Measurements from ENCODE around the gene PRDM16. TPM values are rescaled to one million over a fixed set of nuclear protein-coding genes. Genes with fewer than 3 reads are reported as not detected.

The PRDM16 gene
- total and polyA plus RNA-seq, 2 of the 13 experiments (the other 11 are each of a cell fraction or from before 2014, with no cell fraction given), result 0.15 to 0.81 TPM

DNA sequence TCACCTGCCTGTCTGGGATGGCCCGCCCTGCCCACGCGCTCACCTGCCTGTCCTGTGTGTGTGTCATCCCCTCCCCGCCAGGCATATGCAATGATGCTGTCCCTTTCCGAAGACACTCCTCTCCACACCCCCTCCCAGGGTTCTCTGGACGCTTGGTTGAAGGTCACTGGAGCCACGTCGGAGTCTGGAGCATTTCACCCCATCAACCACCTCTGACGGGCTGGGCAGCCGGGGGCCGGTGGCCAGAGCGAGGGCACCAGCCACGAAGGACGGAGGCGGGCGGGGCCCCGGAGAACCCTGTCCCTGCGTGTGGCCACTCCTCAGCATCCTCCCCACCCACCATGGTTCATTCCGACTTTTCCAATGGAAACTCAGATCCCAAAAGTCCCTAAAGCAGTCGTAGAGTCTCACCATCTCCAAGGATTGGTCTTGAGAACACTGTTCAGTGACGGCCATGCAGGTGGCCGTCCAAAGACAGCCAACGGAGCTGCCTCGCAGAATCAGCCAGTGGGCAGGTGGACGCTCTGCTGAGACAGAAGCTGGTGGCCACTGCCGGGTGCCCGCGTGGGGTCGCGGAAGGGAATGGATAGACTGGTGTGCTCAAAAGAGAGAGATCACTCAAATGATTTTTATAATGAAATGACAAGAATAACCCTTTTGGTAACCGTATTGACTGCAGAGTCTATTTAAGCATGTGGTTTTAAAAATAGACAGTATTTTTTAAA lies 364.8 kb downstream of the PRDM16 start (continued):
- TF ChIP-seq, protein P1, sequence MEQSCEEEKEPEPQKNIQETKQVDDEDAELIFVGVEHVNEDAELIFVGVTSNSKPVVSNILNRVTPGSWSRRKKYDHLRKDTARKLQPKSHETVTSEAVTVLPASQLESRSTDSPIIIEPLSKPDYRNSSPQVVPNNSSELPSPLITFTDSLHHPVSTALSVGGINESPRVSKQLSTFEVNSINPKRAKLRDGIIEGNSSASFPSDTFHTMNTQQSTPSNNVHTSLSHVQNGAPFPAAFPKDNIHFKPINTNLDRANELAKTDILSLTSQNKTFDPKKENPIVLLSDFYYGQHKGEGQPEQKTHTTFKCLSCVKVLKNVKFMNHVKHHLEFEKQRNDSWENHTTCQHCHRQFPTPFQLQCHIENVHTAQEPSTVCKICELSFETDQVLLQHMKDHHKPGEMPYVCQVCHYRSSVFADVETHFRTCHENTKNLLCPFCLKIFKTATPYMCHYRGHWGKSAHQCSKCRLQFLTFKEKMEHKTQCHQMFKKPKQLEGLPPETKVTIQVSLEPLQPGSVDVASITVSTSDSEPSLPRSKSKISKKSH (CRISPR knock-in tag; IDR thresholded peaks at IDR 0.05; ENCODE audit: borderline replicate concordance), result no peak
- no peak for TF ChIP-seq JARID2 (CRISPR knock-in tag; IDR thresholded peaks at IDR 0.05; ENCODE audit: insufficient replicate concordance)
- no peak for TF ChIP-seq NR2F6 (IDR thresholded peaks at IDR 0.05)
- TF ChIP-seq NR2F6 (CRISPR knock-in tag; IDR thresholded peaks at IDR 0.05), result no peak
- no peak for TF ChIP-seq ZNF790 (CRISPR knock-in tag; IDR thresholded peaks at IDR 0.05; ENCODE audit: borderline replicate concordance)
- TF ChIP-seq TCF7L2 (IDR thresholded peaks at IDR 0.05; ENCODE audit: low read depth, low read length), result no peak

GRCh38 chr1:3434406-3435110 lies 365.6 kb downstream of the PRDM16 start:
- Histone ChIP-seq H4K20me1 (ENCODE audit: insufficient read depth, low read length) (no peaks in the 10 kb centered on the region), H3K4me2 (ENCODE audit: low read depth, low read length) (no peak overlapping the region), H3K27me3 (ENCODE audit: control insufficient read depth in 1 of 2, insufficient read depth in 2 of 2, low read length in 2 of 2) (peaks cover 8 to 45% of the 10 kb centered on the region in 2 experiments), H3K36me3 (replicated peaks in 1 of 2; ENCODE audit: control insufficient read depth in 1 of 2, insufficient read depth in 2 of 2, low read length in 2 of 2) (no peaks in the 10 kb centered on the region), H3K4me1 (ENCODE audit: insufficient read depth, low read length) (peaks cover 6% of the 10 kb centered on the region), H3K4me3 (replicated peaks in 1 of 3; ENCODE audit: insufficient read depth in 1 of 3, low read depth in 2 of 3, low read length in 3 of 3) (no peak overlapping the region), H2AFZ (ENCODE audit: low read length) (no peak overlapping the region), H3K79me2 (ENCODE audit: insufficient read depth, low read length) (no peaks in the 10 kb centered on the region), H3K9ac (ENCODE audit: insufficient read depth, low read depth, low read length) (no peak overlapping the region), H3K27ac (ENCODE audit: extremely low read length, insufficient read depth, low read length) (no peak overlapping the region), H3K9me3 (ENCODE audit: low read length) (no peaks in the 10 kb centered on the region)
- in situ Hi-C loops (cut with HindIII; ENCODE audit: extremely low pct_ligation_motif_present, low pct_unique_long_range_greater_than_20kb), result no loop called here
- ChIA-PET POLR2A (no interaction called here), CTCF (ENCODE audit: low intra/inter-chr PET ratio, low total read pairs) (no interaction called here)
- FAIRE-seq (no peak), ATAC-seq (no peak), DNase-seq (ENCODE audit: low spot score) (no peak)
- BruUV-seq (replicated peaks), result no TSS peak
- WGBS (ENCODE audit: low lambda C conversion rate), result 78% methylated on average over 30 of the region's 40 CpGs
- TF ChIP-seq SAP130 (CRISPR knock-in tag; IDR thresholded peaks at IDR 0.05; ENCODE audit: low read depth), result no peak
- TF ChIP-seq, protein P2, sequence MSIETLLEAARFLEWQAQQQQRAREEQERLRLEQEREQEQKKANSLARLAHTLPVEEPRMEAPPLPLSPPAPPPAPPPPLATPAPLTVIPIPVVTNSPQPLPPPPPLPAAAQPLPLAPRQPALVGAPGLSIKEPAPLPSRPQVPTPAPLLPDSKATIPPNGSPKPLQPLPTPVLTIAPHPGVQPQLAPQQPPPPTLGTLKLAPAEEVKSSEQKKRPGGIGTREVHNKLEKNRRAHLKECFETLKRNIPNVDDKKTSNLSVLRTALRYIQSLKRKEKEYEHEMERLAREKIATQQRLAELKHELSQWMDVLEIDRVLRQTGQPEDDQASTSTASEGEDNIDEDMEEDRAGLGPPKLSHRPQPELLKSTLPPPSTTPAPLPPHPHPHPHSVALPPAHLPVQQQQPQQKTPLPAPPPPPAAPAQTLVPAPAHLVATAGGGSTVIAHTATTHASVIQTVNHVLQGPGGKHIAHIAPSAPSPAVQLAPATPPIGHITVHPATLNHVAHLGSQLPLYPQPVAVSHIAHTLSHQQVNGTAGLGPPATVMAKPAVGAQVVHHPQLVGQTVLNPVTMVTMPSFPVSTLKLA (IDR thresholded peaks at IDR 0.05), result peak; percentile 79
- intact Hi-C loops (cut with micrococcal nuclease; ENCODE audit: unreplicated experiment), result no loop called here
